Stimulated activated CD8-positive, alpha-beta memory T cell treated with anti-CD3 and anti-CD28 coated beads, Interleukin-2, amount 100 ng/mL, for 48 hours (primary cell): Measurements from ENCODE around the gene ITGAD.

ENCODE experiments used
- DNase-seq, 2 donors: peaks; one replicate each; pipeline ENCODE4 v3.0.0-alpha.2; 2020; ENCODE audit warnings: low read depth in 2 of 2

The ITGAD gene

DNA sequence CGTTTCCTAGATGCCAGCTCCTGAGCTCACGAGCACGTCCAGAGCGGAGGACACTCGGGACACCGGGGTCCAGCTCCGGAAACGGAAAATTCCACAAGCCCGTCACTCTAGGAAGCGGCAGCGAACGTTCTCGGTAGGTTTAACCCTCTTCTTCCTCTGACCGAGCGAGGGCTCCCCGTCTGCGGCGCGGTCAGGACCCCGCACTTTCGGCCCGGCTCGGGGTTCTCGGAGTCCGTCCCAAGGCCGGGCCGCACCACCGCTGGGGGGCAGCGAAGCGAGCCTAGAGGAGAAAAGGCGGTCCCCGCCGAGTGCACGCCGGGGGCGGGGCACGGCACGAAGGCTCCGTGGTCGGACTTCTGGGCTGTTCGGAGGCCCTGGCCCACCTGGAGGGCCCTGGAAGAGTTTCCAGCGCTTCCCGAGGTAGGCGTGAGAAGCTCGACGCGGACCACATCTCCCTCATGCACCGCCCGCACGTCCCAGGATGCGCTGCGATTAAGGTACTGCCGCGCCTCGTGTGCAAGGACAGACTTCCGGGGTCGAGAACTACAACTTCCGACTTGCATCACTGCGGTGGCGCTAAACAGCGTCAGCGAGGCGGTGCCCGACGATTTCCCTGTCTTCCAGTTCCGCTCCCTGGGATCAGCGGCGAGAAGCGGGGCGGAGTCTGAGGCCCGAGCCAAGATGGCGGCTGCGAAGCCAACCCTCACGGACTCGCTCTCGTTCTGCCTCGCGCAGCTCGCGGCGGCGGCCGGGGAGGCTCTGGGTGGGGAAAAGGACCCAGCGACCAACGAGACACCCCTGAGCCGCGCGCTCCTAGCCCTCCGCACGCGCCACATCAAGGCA, 65.9 kb downstream of the ITGAD start, which contains the start of gene ARMC5:
Gene ARMC5, plus strand, starts transcription at position 658 of the 843 bp plus-strand sequence. Its CDS starts 24 bp downstream, at position 682.
- DNase-seq: peak; percentile 92 to 94

DNA sequence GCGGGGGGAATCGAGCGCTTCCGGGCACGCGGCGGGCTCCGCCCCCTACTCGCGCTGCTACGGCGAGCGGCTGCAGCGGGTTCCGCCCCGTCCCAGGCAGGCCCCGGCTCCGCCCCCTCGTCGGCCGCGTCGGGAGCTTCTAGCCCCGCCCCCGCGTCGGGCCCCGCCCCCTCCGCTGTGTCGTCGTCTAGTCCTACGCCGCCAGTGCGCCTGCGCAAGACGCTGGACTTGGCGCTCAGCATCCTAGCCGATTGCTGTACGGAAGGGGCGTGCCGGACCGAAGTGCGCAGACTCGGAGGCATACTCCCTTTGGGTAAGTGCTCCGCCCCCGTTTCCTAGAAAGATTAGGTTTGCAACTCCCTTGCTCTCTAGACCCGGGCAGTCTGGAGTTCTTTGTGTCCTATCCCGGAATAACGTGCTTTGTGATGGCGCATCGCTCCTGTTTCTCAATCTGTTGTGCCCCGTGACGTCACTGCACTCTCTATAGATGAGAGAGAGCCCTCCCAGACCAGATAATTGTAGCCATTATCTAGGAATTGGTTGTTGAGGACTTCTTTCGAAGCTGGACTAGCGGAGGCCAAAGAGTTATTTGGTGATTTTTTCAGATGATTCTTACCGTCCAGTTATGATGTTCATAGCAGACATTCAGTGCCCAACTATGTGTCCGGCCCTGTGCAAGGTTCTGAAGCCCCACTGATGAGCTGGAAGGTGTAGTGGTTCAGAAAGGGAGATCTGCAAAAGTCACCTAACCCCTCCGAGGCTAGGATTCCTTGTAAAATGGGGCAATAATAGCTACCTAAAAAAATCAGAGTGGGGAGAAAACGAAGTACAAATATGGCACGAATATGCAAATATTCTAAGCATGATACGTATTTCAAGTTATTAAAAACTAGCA, 66.8 kb downstream of the ITGAD start:
- DNase-seq: peak; percentile 100

DNA sequence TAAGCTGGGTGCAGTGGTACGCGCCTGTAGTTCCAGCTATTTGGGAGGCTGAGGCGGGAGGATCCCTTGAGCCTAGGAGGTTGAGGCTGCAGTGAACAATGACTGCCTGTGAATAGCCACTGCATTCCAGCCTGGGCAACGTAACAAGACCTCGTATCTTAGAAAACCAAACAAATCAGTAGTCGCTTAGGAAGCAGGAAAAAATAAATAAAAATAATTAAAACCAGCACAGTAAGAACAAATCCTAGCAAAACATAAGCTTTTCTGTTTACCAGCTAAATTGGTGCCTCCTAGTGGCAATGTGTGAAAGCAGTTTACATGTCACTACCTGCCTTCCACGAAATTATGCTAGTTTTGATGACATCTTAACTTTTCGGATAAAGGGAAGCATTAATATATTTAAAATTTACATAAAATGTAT, 67.5 kb downstream of the ITGAD start:
- no peak for DNase-seq

DNA sequence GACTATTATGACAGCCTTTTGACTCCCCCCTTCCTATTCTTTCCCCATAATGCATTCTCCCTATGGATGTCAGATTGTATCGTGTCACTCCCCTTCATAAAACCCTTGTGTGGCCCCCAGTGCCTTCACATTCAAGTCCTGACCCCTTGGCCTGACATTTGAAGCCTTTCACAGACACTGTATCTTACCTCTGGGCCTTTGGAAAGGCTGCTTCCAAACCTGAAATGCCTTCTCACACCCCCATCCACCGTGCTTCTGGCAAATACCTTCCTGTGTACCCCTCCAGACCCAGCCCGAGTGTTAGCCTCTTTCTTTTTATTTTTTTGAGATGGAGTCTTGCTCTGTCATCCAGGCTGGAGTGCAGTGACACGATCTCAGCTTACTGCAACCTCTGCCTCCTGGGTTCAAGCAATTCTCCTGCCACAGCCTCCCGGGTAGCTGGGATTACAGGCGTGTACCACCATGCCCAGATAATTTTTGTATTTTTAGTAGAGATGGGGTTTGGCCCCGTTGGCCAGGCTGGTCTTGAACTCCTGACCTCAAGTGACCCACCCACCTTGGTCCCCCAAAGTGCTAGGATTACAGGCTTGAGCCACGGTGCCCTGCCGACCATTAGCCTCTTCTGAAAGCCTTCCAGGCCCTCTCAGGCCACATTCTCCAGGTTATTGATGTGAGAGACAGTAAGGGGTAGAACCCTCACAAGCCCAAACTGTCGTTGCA, 68.2 kb downstream of the ITGAD start:
- no peak for DNase-seq

DNA sequence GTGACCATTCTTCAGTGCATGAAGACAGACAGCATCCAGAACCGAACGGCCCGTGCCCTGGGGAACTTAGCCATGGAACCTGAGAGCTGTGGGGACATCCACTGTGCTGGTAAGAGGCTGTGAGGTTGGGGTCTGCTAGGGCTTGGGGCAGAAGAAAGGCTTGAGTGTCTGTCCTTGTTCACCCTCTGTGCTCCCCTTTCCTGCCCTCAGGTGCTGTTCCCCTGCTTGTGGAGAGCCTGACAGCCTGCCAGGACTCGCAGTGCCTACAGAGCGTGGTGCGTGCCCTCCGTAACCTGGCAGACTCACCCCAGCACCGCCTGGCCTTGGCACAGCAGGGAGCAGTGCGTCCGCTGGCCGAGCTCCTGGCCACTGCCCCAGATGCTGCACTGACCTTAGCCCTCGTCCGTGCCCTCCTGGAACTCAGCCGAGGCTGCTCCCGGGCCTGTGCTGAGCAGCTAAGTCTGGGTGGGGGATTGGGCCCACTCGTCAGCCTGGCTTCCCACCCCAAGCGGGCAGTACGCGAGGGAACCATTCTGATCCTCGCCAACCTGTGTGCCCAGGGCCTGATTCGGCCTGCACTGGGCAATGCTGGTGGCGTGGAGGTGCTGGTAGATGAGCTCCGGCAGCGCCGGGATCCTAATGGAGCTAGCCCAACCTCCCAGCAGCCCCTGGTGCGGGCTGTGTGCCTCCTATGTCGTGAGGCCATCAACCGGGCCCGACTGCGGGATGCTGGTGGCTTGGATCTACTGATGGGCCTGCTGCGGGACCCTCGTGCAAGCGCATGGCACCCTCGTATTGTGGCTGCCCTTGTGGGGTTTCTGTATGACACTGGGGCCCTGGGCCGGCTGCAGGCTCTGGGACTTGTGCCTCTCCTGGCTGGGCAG, 69.0 kb downstream of the ITGAD start:
- DNase-seq: no peak

DNA sequence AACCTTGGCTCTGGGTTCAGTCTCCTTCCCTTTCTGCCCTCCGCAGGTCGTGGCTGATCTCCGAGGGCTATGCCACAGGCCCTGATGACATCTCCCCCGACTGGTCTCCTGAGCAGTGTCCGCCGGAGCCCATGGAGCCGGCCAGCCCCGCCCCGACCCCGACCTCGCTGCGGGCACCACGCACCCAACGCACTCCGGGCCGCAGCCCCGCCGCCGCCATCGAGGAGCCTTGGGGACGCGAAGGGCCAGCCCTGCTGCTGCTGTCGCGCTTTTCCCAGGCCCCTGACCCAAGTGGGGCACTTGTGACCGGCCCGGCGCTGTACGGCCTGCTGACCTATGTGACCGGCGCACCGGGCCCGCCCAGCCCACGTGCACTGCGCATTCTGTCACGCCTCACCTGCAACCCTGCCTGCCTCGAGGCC, 71.2 kb downstream of the ITGAD start:
- DNase-seq: no peak

DNA sequence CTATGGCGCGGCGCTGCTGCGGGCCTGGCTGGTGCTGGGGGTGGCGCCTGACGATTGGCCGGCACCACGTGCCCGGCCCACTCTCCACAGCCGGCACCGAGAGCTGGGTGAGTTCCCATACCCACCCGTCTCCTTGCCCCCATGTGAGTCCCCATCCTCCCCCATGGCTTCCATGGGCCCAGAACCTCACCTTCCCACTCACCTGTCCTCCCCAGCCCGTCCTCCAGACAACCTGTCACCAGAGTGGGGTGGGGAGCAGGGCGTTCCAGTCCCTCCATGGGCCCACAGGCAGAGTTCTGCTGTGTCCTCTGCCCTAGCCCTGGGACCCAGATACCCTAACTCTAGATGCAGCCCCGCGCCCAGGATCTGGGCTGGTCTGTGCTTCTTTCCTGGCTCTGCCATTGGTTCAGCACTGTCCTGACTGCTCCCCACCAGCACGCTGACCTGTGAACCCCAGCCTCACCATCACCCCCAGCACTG, 71.7 kb downstream of the ITGAD start:
- DNase-seq: no peak

DNA sequence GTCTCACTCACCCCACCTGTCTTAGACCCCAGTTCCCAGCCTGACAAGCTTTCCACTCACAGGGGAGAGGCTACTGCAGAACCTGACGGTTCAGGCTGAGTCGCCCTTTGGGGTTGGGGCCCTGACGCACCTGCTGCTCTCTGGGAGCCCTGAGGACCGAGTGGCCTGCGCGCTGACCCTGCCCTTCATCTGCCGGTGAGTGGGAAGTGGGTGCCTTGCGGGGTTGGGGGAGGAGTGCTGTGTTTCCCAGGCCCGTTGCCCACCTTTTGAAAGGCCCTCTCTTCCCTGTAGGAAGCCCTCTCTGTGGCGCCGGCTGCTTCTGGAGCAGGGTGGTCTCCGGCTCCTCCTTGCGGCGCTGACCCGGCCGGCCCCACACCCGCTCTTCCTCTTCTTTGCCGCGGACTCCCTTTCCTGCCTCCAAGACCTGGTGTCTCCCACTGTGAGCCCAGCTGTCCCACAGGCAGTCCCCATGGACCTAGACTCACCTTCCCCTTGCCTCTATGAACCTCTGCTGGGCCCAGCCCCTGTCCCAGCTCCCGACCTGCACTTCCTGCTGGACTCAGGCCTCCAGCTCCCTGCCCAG, 72.7 kb downstream of the ITGAD start:
- DNase-seq: no peak

DNA sequence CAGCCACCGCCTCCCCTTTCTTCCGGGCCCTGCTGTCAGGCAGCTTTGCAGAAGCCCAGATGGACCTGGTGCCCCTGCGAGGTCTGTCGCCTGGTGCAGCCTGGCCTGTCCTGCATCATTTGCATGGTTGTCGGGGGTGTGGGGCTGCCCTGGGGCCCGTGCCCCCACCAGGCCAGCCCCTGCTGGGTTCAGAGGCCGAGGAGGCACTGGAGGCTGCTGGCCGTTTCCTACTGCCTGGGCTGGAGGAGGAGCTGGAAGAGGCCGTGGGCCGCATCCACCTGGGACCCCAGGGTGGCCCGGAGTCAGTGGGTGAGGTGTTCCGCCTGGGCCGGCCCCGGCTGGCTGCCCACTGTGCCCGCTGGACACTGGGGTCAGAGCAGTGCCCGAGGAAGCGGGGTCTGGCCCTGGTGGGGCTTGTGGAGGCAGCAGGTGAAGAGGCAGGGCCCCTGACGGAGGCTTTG, 73.3 kb downstream of the ITGAD start:
- DNase-seq: no peak

DNA sequence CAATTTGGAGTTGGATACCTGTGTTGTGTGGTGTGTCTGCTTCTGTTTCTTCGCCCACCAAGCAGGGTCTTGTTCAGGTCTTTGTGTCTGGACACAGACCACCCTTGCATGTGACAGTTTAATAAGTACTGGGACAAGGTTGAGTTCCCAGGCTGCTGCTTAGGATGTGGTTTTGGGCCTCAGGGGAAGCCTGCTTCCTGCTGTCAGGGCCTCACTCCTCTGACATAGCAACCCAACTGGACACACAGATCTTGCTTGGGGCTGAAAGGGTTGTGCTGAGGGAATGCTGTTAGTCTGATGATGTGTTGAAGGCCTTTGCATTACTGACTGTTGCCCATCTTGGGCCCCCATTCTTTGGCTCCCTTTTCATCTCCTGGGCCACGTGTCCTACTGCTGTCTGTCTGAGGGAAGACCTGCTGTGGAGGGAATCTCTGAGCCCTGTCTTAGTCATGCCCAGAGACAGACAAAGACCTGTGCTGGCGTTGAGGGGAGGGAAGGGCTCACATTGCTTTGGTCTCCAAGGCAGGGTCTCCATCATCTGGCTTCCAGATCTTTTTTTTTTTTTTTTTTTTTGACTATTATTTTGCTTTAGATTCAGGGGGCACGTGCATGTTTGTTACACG, 74.1 kb downstream of the ITGAD start:
- no peak for DNase-seq

DNA sequence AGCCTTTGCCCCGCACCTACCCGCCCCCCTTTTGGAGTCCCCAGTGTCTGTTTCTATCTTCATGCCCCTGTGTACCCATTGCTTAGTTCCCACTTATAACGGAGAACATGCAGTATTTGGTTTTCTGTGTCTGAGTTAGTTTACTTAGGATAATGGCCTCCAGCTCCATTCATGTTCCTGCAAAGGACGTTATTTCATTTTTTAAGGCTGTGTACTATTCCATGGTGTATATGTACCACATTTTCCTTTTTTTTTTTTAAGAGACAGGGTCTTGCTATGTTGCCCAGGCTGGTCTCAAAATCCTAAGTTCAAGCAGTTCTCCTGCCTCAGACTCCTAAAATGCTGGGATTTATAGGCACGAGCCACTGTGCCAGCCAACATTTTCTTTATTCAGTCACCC, 74.7 kb downstream of the ITGAD start:
- no peak for DNase-seq

DNA sequence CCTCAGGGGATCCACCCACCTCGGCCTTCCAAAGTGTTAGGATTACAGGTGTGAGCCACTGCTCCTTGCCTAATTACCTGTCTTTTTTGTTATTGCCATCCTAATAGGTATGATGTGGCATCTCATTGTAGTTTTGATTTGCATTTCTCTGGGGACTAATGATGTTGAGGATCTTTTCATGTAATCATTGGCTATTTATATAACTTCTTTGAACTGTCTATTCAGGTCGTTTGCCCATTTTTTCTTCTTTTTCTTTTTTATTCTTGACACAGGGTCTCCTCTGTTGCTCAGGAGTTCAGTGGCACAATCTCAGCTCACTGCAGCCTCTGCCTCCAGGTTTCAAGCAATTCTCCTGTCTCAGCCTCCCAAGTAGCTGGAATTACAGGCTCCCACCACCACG, 77.5 kb downstream of the ITGAD start:
- no peak for DNase-seq

DNA sequence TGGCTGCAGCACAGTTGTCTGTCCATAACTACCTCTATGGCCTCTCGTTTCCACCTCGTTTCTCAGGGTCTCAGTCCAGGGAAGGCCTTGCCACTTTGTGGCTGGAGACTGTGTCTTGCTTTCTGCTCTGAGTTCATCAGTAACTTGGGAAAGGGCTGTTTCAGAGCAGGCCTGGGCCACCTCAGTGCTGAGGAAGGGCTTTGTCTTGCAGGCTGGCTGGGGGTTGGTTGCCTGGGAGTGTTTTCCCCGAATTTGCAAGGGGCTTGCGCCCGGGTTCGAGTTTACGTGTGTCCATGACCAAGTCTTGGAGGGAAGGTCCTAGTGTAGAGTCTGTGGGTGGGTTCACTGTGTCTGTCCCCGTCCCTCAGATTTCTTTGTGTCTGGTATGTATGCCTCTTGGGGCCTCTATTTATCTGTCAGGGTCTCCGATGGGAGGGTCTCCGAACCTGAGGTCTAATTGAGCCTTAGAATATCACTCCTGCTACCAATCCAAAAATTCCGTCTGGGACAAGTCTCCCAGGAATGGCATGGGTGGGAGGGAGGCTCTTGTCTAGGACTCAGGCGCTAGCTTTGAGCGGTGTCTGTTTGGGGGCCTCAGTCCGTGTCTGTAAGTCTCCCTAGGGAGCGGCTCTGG, 78.2 kb downstream of the ITGAD start:
- no peak for DNase-seq

DNA sequence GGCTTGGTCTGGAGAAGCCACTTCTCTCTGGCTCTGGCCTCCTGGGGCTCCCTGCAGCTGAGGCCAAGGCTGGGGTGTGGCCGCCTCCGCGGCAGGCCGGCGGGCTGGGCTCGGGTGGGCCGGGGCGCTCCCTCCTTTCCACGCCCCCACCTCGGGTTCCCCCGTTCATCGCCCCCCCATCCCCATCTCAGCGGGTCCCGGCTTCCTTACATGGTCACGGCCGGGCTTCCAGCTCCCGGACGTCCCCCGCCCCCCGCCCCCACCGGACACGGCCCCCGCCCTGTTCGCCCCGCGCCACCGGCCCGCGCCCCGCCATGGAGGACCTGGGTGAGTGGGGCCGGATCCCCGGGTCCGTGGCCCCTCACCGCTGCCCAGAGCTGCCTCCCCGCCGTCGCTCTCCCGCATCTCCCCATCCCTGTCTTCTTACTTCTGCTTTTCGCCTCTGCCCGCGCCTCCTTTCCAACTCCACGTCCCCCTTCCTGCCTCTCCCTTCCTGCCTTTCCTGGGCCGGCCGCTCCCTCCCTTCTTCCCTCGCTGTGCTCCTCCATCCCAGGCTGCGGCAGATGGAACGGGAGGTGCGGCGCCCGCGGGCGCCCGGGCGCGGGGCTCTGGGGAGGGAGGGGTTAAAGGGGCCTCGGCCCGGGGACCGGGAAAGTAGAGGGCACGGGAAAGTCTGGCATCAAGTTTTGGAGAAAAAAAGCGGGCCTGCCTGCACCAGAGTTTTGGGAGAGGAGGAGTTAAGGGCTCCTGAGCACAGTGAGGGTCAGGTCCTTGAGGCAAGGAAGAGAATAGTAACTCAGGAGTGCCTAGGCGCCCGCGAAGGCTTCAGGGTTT, 79.0 kb downstream of the ITGAD start, which contains the start of gene TGFB1I1:
Gene TGFB1I1, plus strand, starts transcription at position 278 of the 834 bp plus-strand sequence. Its CDS starts 37 bp downstream, at position 315.
- no peak for DNase-seq

DNA sequence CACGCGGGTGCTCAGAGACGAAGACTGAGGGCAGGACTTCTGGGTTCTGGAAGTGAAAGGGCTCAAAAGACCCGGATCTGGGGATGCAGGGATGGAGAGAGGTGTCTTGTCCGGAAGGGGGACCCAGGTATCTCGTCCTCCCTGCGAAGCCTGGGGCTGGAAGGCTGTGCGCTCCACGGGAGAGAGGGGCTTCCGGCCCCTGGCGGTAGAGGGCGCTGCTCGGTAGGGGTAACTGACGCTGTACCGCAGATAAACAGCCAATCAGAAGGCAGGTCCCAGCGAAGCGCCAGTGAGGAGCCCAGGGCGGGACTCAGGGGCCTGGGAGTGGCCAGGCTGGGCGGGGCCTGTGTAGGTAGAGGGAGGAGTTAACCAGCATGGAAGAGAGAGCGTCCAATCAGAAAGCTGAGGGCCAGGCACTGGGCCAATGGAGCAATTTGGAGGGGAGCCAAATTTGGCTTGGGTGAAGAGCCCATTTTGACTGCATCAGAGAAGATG, 79.6 kb downstream of the ITGAD start:
- peak in 1 of 2 donors; percentile 45 for DNase-seq

DNA sequence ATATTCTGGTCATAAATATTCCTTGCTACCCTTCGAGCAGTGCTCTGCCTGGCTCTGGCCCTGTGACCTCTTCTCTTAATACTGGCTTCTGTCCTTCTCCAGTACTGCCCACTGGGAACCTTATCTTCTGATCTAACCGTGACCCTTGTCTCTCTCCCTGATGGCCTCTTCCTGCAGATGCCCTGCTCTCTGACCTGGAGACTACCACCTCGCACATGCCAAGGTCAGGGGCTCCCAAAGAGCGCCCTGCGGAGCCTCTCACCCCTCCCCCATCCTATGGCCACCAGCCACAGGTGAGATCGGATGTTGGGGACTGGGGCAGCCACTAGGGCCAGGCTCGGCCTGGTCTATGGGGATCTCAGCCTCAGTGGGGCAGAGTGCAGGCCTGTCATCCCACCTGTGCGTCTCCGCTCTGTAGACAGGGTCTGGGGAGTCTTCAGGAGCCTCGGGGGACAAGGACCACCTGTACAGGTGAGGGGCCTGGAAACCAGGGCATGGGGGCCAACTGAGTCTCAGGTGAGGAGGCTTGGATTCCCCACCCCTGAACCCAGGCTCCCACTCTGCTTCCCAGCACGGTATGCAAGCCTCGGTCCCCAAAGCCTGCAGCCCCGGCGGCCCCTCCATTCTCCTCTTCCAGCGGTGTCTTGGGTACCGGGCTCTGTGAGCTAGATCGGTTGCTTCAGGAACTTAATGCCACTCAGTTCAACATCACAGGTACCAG, 80.3 kb downstream of the ITGAD start:
- DNase-seq: no peak

DNA sequence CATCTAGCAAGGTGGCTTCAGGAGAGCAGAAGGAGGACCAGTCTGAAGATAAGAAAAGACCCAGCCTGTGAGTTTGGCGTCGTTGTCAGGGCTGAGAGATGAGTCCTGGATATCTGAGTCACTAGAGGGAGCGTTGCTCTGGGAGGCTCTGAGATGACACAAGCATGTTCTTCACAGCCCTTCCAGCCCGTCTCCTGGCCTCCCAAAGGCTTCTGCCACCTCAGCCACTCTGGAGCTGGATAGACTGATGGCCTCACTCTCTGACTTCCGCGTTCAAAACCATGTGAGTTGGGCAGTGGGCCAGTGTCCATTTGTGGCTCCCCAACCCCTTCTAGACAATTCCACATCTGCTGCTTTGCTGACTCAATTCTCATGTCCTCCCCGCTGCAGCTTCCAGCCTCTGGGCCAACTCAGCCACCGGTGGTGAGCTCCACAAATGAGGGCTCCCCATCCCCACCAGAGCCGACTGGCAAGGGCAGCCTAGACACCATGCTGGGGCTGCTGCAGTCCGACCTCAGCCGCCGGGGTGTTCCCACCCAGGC, 81.1 kb downstream of the ITGAD start:
- no peak for DNase-seq
